ENCODE results near the gene PTPRG. TPM values are rescaled to one million over a fixed set of nuclear protein-coding genes. Genes with fewer than 3 reads are reported as not detected.

PTPRG gene
- total RNA-seq, 3 donors from 2014 or later: 28.9 to 54.7 (median 40.4) TPM

DNA sequence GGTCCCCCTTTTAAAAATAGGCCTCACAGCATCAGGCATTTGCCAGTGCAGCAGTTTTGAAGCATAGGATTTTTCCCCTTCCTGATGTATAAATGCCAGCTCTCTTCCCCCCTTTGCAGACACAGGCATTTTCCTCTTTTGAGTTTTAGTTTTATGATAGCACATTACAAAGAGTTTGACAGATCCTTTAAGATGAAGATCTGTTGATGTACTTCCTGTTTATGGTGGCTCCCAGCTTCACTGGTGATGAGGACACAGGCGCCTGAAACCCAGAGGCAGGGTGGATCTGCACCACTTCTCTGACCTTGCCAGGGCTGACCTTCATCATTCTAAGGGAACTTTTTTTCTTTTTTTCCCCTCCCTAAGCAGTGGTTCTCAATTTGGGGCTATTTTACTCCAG, 243.4 kb downstream of the PTPRG start:
- DNase-seq (no peak), ATAC-seq (no peak)
- Histone ChIP-seq H3K36me3 (ENCODE audit: low read depth) (no peaks in the 10 kb centered on the region), H3K4me3 (no peak overlapping the region), H3K9me3 (no peaks in the 10 kb centered on the region), H3K4me1 (ENCODE audit: low read depth) (peaks cover 9% of the 10 kb centered on the region)
- TF ChIP-seq, protein P1, sequence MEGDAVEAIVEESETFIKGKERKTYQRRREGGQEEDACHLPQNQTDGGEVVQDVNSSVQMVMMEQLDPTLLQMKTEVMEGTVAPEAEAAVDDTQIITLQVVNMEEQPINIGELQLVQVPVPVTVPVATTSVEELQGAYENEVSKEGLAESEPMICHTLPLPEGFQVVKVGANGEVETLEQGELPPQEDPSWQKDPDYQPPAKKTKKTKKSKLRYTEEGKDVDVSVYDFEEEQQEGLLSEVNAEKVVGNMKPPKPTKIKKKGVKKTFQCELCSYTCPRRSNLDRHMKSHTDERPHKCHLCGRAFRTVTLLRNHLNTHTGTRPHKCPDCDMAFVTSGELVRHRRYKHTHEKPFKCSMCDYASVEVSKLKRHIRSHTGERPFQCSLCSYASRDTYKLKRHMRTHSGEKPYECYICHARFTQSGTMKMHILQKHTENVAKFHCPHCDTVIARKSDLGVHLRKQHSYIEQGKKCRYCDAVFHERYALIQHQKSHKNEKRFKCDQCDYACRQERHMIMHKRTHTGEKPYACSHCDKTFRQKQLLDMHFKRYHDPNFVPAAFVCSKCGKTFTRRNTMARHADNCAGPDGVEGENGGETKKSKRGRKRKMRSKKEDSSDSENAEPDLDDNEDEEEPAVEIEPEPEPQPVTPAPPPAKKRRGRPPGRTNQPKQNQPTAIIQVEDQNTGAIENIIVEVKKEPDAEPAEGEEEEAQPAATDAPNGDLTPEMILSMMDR (IDR thresholded peaks at IDR 0.05): no peak
- intact Hi-C loops (cut with DNase I, micrococcal nuclease): loop anchor here in 1 of 2 donors (10.0 kb wide), 1 partner anchor 240 kb away; the partner anchor contains the start of gene PTPRG

DNA sequence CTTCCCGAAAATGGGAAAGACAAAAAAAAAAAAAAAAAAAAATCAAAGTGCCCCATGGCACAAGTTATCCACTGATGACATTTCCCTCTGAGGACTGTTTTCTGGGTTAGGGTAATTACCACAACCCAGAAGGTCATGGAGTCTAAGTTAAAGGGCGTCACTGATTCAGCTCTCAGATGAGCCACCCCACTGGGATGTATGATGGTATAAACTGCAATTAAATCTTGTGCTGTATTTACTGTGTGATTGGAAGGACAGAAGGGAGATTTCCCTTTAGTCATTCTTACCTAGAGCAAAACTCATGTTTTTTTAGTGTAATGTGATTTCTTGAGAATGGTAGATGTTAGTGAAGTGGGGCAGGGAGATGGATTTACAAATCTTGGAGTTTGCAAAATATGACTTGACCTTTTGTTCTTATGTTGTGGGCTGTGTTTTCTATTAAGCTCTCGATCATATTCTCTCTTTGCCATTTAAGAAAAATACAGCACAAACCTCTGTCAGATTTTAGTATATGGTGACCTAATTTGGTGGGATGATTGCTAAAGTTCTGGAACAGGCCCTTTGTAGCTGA, 244.2 kb downstream of the PTPRG start:
- peak; percentile 41 for ATAC-seq
- TF ChIP-seq, protein P1 (IDR thresholded peaks at IDR 0.05): no peak
- H3K4me1 ChIP-seq (ENCODE audit: low read depth): peaks cover 14% of the 10 kb centered on the region
- no peak overlapping the region for H3K4me3 ChIP-seq
- intact Hi-C loops (cut with DNase I, micrococcal nuclease): loop anchor here in 1 of 2 donors (10.0 kb wide), 1 partner anchor 241 kb away; the partner anchor contains the start of gene PTPRG
- H3K36me3 ChIP-seq (ENCODE audit: low read depth): no peaks in the 10 kb centered on the region
- no peak for DNase-seq
- H3K9me3 ChIP-seq: no peaks in the 10 kb centered on the region

DNA sequence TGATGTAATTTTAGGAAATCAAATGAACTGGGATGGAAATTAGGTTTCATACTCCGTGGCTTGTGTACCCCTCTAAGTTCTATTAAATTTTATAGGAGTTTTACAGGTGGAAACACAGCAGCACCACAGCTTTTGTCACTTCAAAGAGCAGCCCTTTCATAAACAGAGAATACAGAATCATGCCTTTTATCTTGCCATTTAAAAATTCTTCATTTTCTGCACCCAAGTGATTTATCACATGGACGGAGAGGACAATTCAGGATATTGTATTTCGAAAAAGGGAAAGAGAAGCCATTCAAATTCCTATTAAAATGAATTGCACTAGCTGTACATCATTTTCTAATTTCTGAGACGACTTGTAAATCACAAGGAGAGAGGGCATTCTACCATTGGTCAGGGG, 245.4 kb downstream of the PTPRG start:
- no peaks in the 10 kb centered on the region for H3K36me3 ChIP-seq (ENCODE audit: low read depth)
- ATAC-seq (no peak), DNase-seq (no peak)
- intact Hi-C loops (cut with DNase I, micrococcal nuclease): loop anchor here in 1 of 2 donors (10.0 kb wide), 1 partner anchor 242 kb away; the partner anchor contains the start of gene PTPRG
- peaks cover 14% of the 10 kb centered on the region for H3K4me1 ChIP-seq (ENCODE audit: low read depth)
- TF ChIP-seq, protein P1 (IDR thresholded peaks at IDR 0.05): no peak
- H3K4me3 ChIP-seq: no peak overlapping the region
- H3K9me3 ChIP-seq: no peaks in the 10 kb centered on the region

DNA sequence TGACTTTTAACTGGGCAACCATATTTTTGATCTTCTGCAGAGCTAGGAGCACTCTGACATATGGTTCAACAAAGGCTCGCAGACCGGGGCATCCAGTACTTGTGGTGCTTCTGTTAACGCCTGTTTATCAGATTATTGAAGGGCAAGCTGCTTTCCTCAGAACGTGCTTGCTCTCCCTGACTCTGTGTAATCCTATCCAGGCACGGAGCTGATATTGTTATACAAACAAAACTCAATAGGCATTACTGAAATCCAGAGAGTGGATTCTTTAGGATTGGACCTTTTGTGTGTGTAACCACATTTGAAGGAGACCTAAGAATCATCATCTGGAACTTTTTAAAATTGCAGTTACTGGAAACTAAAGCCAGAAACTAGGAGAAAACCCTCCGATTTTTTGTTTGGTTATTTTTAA, 246.5 kb downstream of the PTPRG start:
- Histone ChIP-seq H3K9me3 (no peaks in the 10 kb centered on the region), H3K36me3 (ENCODE audit: low read depth) (no peaks in the 10 kb centered on the region), H3K4me1 (ENCODE audit: low read depth) (peaks cover 14% of the 10 kb centered on the region), H3K4me3 (no peak overlapping the region)
- no peak for DNase-seq
- intact Hi-C loops (cut with DNase I, micrococcal nuclease): loop anchor here in 1 of 2 donors (10.0 kb wide), 1 partner anchor 243 kb away; the partner anchor contains the start of gene PTPRG
- TF ChIP-seq, protein P1 (IDR thresholded peaks at IDR 0.05): no peak
- peak; percentile 10 for ATAC-seq

DNA sequence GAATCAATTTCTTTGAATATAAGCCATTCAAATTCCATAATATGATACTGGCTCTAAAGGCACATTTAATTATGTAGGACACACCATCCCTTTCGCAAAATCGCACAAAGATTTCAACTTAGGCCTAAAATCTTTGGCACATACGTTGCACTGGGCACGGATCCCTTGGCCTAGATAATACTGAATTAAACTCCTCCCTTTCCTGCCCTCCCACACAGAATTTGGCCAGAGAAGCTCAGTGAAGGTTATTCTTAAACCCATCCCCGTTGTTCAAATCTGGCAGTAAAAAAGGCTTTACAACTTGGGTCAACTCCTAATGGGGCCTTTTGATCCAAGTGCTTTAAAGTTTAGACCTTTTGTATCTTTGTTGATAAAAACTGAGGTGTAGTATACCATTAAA, 247.2 kb downstream of the PTPRG start:
- peaks cover 14% of the 10 kb centered on the region for H3K4me1 ChIP-seq (ENCODE audit: low read depth)
- no peaks in the 10 kb centered on the region for H3K36me3 ChIP-seq (ENCODE audit: low read depth)
- H3K9me3 ChIP-seq: no peaks in the 10 kb centered on the region
- intact Hi-C loops (cut with DNase I, micrococcal nuclease): loop anchor here in 1 of 2 donors (10.0 kb wide), 1 partner anchor 244 kb away; the partner anchor contains the start of gene PTPRG
- DNase-seq (peak in 1 of 3 donors; percentile 41), ATAC-seq (peak; percentile 52)
- TF ChIP-seq, protein P1 (IDR thresholded peaks at IDR 0.05): no peak
- no peak overlapping the region for H3K4me3 ChIP-seq

All from mucosa of descending colon (tissue), 3 donors.